ENCODE results near the gene TANGO2. TPM values are rescaled to one million over a fixed set of nuclear protein-coding genes. Genes with fewer than 3 reads are reported as not detected.

The TANGO2 gene
- total RNA-seq, 1 experiment from 2014 or later: 17.0 TPM

- POLR2A ChIA-PET: no interaction called here
- no TSS peak for BruUV-seq (replicated peaks)
- Histone ChIP-seq H3K4me2 (ENCODE audit: low read length) (no peak overlapping the region), H3K9me3 (ENCODE audit: control insufficient read depth in 1 of 2, insufficient read depth in 1 of 2, low read depth in 1 of 2, low read length in 2 of 2) (no peaks in the 10 kb centered on the region), H3K9me2 (ENCODE audit: insufficient read depth) (no peaks in the 10 kb centered on the region), H3K79me2 (ENCODE audit: insufficient read depth, low read length) (peaks cover 4% of the 10 kb centered on the region; the same call in 1 of the 2 replicates), H2AFZ (ENCODE audit: low read depth, low read length, poor library complexity, severe bottlenecking) (no peak overlapping the region), H3K27ac (ENCODE audit: low read depth, low read length) (no peak overlapping the region), H3K27me3 (ENCODE audit: insufficient read depth, low read length) (no peaks in the 10 kb centered on the region), H3K9ac (ENCODE audit: low read length) (no peak overlapping the region), H4K20me1 (ENCODE audit: insufficient read depth) (no peaks in the 10 kb centered on the region), H3K4me1 (ENCODE audit: control insufficient read depth in 1 of 2, insufficient read depth in 2 of 2, low read length in 2 of 2) (peaks cover 2 to 14% of the 10 kb centered on the region in 2 experiments; a peak in 3 of 4 replicates), H3K36me3 (ENCODE audit: control insufficient read depth in 1 of 2, insufficient read depth in 2 of 2, low read length in 2 of 2) (no peaks in the 10 kb centered on the region), H3K4me3 (replicated peaks in 1 of 2; ENCODE audit: low read depth in 1 of 2, low read length in 2 of 2) (no peak overlapping the region)
- no peak for DNase-seq (ENCODE audit: low read depth, low spot score)
- CTCF ChIA-PET: no interaction called here
- RAD21 ChIA-PET (ENCODE audit: low non-redundant PET in 1 of 2, low total read pairs in 2 of 2, uncharacterized antibody in 2 of 2, unreplicated experiment in 2 of 2): no interaction called here
- no peak for ATAC-seq
- TF ChIP-seq EGR1 (IDR thresholded peaks at IDR 0.05; ENCODE audit: low read depth) (no peak), RAD21 (IDR thresholded peaks at IDR 0.05; ENCODE audit: low read depth) (no peak), YY1 (IDR thresholded peaks at IDR 0.05; ENCODE audit: extremely low read depth, insufficient replicate concordance, low read depth, low read length) (no peak), SRF (IDR thresholded peaks at IDR 0.05; ENCODE audit: low read depth) (no peak), ZFX (IDR thresholded peaks at IDR 0.05) (no peak), TCF7L2 (IDR thresholded peaks at IDR 0.05; ENCODE audit: borderline replicate concordance, extremely low read depth, insufficient read depth, insufficient read length) (no peak), ATF3 (IDR thresholded peaks at IDR 0.05) (no peak), CEBPB (IDR thresholded peaks at IDR 0.05; ENCODE audit: low read depth) (no peak), ZBTB33 (IDR thresholded peaks at IDR 0.05; ENCODE audit: extremely low read depth, insufficient replicate concordance, low read length) (no peak), JUND (IDR thresholded peaks at IDR 0.05) (no peak), ELF1 (IDR thresholded peaks at IDR 0.05; ENCODE audit: borderline replicate concordance, low read depth) (no peak), EZH2 (IDR thresholded peaks at IDR 0.05) (no peak), ZNF274 (IDR thresholded peaks at IDR 0.05; ENCODE audit: low read depth, low read length) (no peak), POLR2A (IDR thresholded peaks at IDR 0.05; ENCODE audit: borderline replicate concordance, extremely low read depth, insufficient read depth, insufficient read length) (no peak), FOSL1 (IDR thresholded peaks at IDR 0.05; ENCODE audit: low read depth) (no peak), CBX3 (IDR thresholded peaks at IDR 0.05; ENCODE audit: low read depth) (no peak), MAX (IDR thresholded peaks at IDR 0.05) (no peak), SIN3A (IDR thresholded peaks at IDR 0.05; ENCODE audit: low read depth) (no peak), SP1 (IDR thresholded peaks at IDR 0.05; ENCODE audit: low read depth) (no peak)
- intact Hi-C loops (cut with micrococcal nuclease): no loop called here
These were observed 8.8 kb downstream of the TANGO2 start for GRCh38 chr22:20029550-20030225.

Measured in HCT116 (cell line).